GM12878 (cell line): ENCODE results near the gene RHOXF2B. TPM values are rescaled to one million over a fixed set of nuclear protein-coding genes. Genes with fewer than 3 reads are reported as not detected.

ENCODE experiments used
- ATAC-seq: fragments of 200-7000 bp; cut with Tn5 transposase; 3 replicates; pipeline ENCODE4 v1.9.1; 2020; ENCODE audit warnings: mild to moderate bottlenecking, moderate library complexity
- BruUV-seq: library from RNA; stranded (reverse); fragments of 400-500 nt; replicated peaks from 2 replicates; lab custom pipeline; 2021; lab: Mats Ljungman, UMichigan
- CTCF ChIA-PET: fragments of 300-600 bp; sonication (Branson Sonifier 250); formaldehyde crosslinking; extraction: SDS; loops from one replicate; lab custom pipeline; 2021; ENCODE audit warnings: inconsistent platforms; lab: Yijun Ruan, JAX
- POLR2A ChIA-PET: fragments of 350-600 bp; formaldehyde crosslinking; extraction: SDS; loops from one replicate; lab custom pipeline; 2021; ENCODE audit warnings: inconsistent platforms; lab: Charles Lee
- RAD21 ChIA-PET: fragments of 300-600 bp; sonication (Branson Sonifier 250); formaldehyde crosslinking; loops from one replicate; lab custom pipeline; 2023; ENCODE audit warnings: antibody characterized with exemption; ENCODE audit not compliant: unreplicated experiment; lab: Charles Lee
- SMC1A ChIA-PET: fragments of 300-600 bp; sonication (Branson Sonifier 250); formaldehyde crosslinking; loops from one replicate; lab custom pipeline; 2023; ENCODE audit not compliant: unreplicated experiment, uncharacterized antibody; lab: Charles Lee
- DNase-seq: peaks from one replicate; pipeline ENCODE4 v3.0.0-alpha.2; 2011; ENCODE audit warnings: low read depth, low spot score
- FAIRE-seq: peaks from 3 replicates; lab custom pipeline; 2011; peaks lifted over from hg19 to GRCh38; lab: Jason Lieb, UNC
- H2AFZ ChIP-seq: 2 replicates; pipeline ENCODE4 v1.6.0; 2011; ENCODE audit warnings: low read depth, low read length, control low read depth; ENCODE audit not compliant: control insufficient read depth
- H3K27ac ChIP-seq: 2 replicates; pipeline ENCODE4 v1.5.1; 2011; ENCODE audit warnings: control low read depth; ENCODE audit not compliant: control insufficient read depth, insufficient read depth
- H3K27me3 ChIP-seq, 2 experiments: replicated peaks in 1 of 2; 2 replicates each; pipeline versions ENCODE4 v1.6.0 to v1.6.1; 2011; ENCODE audit warnings: low read length in 1 of 2; ENCODE audit not compliant: control insufficient read depth in 2 of 2, insufficient read depth in 2 of 2
- H3K36me3 ChIP-seq, 2 experiments: 2 replicates each; pipeline ENCODE4 v1.5.1; 2011; ENCODE audit warnings: low read length in 1 of 2; ENCODE audit not compliant: control insufficient read depth in 2 of 2, insufficient read depth in 2 of 2
- H3K4me1 ChIP-seq: 2 replicates; pipeline ENCODE4 v1.6.1; 2011; ENCODE audit warnings: mild to moderate bottlenecking, low read length, moderate library complexity, mixed read lengths; ENCODE audit not compliant: control insufficient read depth, insufficient read depth
- H3K4me2 ChIP-seq: 2 replicates; pipeline ENCODE4 v1.6.0; 2011; ENCODE audit warnings: control low read depth; ENCODE audit not compliant: control insufficient read depth, insufficient read depth
- H3K4me3 ChIP-seq: fragments of 200-600 bp; sonication (generic); 2 replicates; pipeline ENCODE4 v1.5.1; 2016
- H3K79me2 ChIP-seq: 2 replicates; pipeline ENCODE4 v1.6.0; 2011; ENCODE audit warnings: low read length; ENCODE audit not compliant: control insufficient read depth, insufficient read depth
- H3K9ac ChIP-seq: 2 replicates; pipeline ENCODE4 v1.8.0; 2011; ENCODE audit warnings: low read length, control low read depth, mixed read lengths; ENCODE audit not compliant: control insufficient read depth, insufficient read depth
- H3K9me3 ChIP-seq: replicated peaks from 3 replicates; pipeline ENCODE4 v1.5.1; 2011; ENCODE audit warnings: mild to moderate bottlenecking, low read length; ENCODE audit not compliant: control insufficient read depth, insufficient read depth
- H4K20me1 ChIP-seq: 2 replicates; pipeline ENCODE4 v1.6.0; 2011; ENCODE audit not compliant: control insufficient read depth, insufficient read depth
- CTCF ChIP-seq, 3 experiments: IDR thresholded peaks in 2 of 3; conservative IDR thresholded peaks in 1 of 3; 2 replicates each; pipeline ENCODE4 v1.5.1; 2011; ENCODE audit warnings: low read depth in 3 of 3, low read length in 3 of 3, mild to moderate bottlenecking in 3 of 3, control low read depth in 2 of 3, moderate library complexity in 2 of 3, inconsistent platforms in 1 of 3, mixed read lengths in 1 of 3; ENCODE audit not compliant: control insufficient read depth in 2 of 3, insufficient read depth in 1 of 3; ENCODE audit errors: extremely low read depth in 1 of 3
- TCF12 ChIP-seq: IDR thresholded peaks from 2 replicates; pipeline ENCODE4 v1.6.1; 2011; ENCODE audit warnings: low read depth, mild to moderate bottlenecking, low read length
- WGBS: methylation state at CpG from one replicate; pipeline ENCODE4 v1.1.6; 2016; ENCODE audit warnings: low lambda C conversion rate; ENCODE audit not compliant: insufficient replicate concordance, insufficient coverage; ENCODE audit errors: missing lambda C conversion rate; 5-methylcytosine and 5-hydroxymethylcytosine counted together
- in situ Hi-C: fragments of 300-500 bp; cut with MboI; formaldehyde crosslinking; loops from 9 replicates; pipeline ENCODE4 v1.14.3; 2018; ENCODE audit warnings: mixed read lengths
- intact Hi-C: fragments of 100-400 bp; cut with micrococcal nuclease; formaldehyde crosslinking; loops from one replicate; pipeline ENCODE4 v1.14.2; 2022; ENCODE audit not compliant: unreplicated experiment
- polyA plus RNA-seq, 11 experiments: library from polyadenylated mRNA; depleted of rRNA in 4 of 11; unstranded in 6 of 11; stranded (reverse) in 5 of 11; fragments of >200 nt; fragmentation: Nextera tagmentation in 4 of 11; fragmentation: Illumina TruSeq in 1 of 11; extraction: Ambion mirVana in 4 of 11; extraction: Trizol in 1 of 11; gene quantifications; 1 replicate in 1 of 11; 2 replicates in 10 of 11; pipeline versions ENCODE4 v1.2.1 to v1.2.3, GENCODE V29; 2011 to 2016; ENCODE audit warnings: inconsistent platforms in 2 of 11, missing spikeins in 2 of 11, low read depth in 1 of 11
- total RNA-seq, 4 experiments: library from RNA; depleted of rRNA in 3 of 4; stranded (reverse); fragments of >200 nt in 3 of 4; fragmentation: Illumina TruSeq in 1 of 4; extraction: Trizol in 1 of 4; gene quantifications; 2 replicates each; pipeline versions ENCODE4 v1.2.1 to v1.2.3, GENCODE V29; 2013 to 2021

Gene RHOXF2B
- total and polyA plus RNA-seq, 10 of the 15 experiments (the other 5 are each of a cell fraction or from before 2014, with no cell fraction given): 0.03 to 0.08 TPM; not detected in 8

- no peak for FAIRE-seq
Measured at GRCh38 chrX:120029354-120029753, 48.1 kb downstream of the RHOXF2B start.

More at GRCh38 chrX:120029354-120029753, 48.1 kb downstream of the RHOXF2B start:
- Histone ChIP-seq H3K36me3 (no peaks in the 10 kb centered on the region), H3K4me1 (no peaks in the 10 kb centered on the region), H3K79me2 (no peaks in the 10 kb centered on the region), H3K9ac (no peak overlapping the region), H3K4me3 (no peak overlapping the region), H3K4me2 (no peak overlapping the region), H2AFZ (no peak overlapping the region), H4K20me1 (no peaks in the 10 kb centered on the region), H3K27ac (no peak overlapping the region), H3K9me3 (no peaks in the 10 kb centered on the region; the same call in 2 of the 3 replicates), H3K27me3 (no peaks in the 10 kb centered on the region)
- DNase-seq (no peak), ATAC-seq (peak; percentile 71)
- RAD21 ChIA-PET: no interaction called here
- intact Hi-C loops (no loop called here), in situ Hi-C loops (no loop called here)
- TF ChIP-seq TCF12: no peak
- TF ChIP-seq CTCF (IDR thresholded peaks at IDR 0.05 in 2 of 3, conservative IDR thresholded peaks at IDR 0.05 in 1 of 3; ENCODE audit: control insufficient read depth in 2 of 3, extremely low read depth in 1 of 3, insufficient read depth in 1 of 3, low read depth in 3 of 3, low read length in 3 of 3): peak in 2 of 3 experiments; percentile 13 to 22; a peak in 2 of 6 replicates
- SMC1A ChIA-PET: interaction anchor here (0.7 kb wide), 1 partner anchor 105 kb away, joined by 3 read pairs; no protein-coding TSS in a partner anchor
- WGBS: 19% methylated on average over 3 of the region's 3 CpGs
- CTCF ChIA-PET: interaction anchor here (0.6 to 1.3 kb wide), 3 partner anchors 47 to 117 kb away, joined by 3 to 4 read pairs (median 3); no protein-coding TSS in a partner anchor
- BruUV-seq: no TSS peak
- POLR2A ChIA-PET: interaction anchor here (0.6 kb wide), 1 partner anchor 40 kb away, joined by 3 read pairs; no protein-coding TSS in a partner anchor
